RWPE1 (cell line): ENCODE data around the gene RMRP.
"Not testable (repeated sequence)": the region's sequence is repeated elsewhere in the genome, so short reads cannot be mapped to it uniquely, and the experiment has no call there.

Source experiments
- CTCF ChIA-PET: fragments of 350-600 bp; sonication (Branson Sonifier 250); formaldehyde crosslinking; extraction: SDS; loops from one replicate; lab custom pipeline; 2021; lab: Yijun Ruan, JAX
- POLR2A ChIA-PET: fragments of 400-600 bp; formaldehyde crosslinking; extraction: SDS; loops from one replicate; lab custom pipeline; 2020; ENCODE audit warnings: antibody characterized with exemption; ENCODE audit not compliant: low non-redundant PET; lab: Yijun Ruan, JAX
- DNase-seq: peaks from one replicate; pipeline ENCODE4 v3.0.0; 2012; ENCODE audit warnings: low spot score
- H3K27ac ChIP-seq: fragments of 450-650 bp; 2 replicates; pipeline ENCODE4 v1.5.1; 2017
- TF ChIP-seq, protein P1 (sequence below): fragments of 450-650 bp; conservative IDR thresholded peaks from 2 replicates; pipeline ENCODE4 v1.5.1; 2017; ENCODE audit warnings: low read depth, mild to moderate bottlenecking

The RMRP gene

GRCh38 chr9:35643046-35643445 is 14.8 kb downstream of the RMRP start:
- DNase-seq, result no peak
- TF ChIP-seq, protein P1, sequence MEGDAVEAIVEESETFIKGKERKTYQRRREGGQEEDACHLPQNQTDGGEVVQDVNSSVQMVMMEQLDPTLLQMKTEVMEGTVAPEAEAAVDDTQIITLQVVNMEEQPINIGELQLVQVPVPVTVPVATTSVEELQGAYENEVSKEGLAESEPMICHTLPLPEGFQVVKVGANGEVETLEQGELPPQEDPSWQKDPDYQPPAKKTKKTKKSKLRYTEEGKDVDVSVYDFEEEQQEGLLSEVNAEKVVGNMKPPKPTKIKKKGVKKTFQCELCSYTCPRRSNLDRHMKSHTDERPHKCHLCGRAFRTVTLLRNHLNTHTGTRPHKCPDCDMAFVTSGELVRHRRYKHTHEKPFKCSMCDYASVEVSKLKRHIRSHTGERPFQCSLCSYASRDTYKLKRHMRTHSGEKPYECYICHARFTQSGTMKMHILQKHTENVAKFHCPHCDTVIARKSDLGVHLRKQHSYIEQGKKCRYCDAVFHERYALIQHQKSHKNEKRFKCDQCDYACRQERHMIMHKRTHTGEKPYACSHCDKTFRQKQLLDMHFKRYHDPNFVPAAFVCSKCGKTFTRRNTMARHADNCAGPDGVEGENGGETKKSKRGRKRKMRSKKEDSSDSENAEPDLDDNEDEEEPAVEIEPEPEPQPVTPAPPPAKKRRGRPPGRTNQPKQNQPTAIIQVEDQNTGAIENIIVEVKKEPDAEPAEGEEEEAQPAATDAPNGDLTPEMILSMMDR, result no peak
- no peak overlapping the region for H3K27ac ChIP-seq
- ChIA-PET CTCF (no interaction called here), POLR2A (no interaction called here)

DNA sequence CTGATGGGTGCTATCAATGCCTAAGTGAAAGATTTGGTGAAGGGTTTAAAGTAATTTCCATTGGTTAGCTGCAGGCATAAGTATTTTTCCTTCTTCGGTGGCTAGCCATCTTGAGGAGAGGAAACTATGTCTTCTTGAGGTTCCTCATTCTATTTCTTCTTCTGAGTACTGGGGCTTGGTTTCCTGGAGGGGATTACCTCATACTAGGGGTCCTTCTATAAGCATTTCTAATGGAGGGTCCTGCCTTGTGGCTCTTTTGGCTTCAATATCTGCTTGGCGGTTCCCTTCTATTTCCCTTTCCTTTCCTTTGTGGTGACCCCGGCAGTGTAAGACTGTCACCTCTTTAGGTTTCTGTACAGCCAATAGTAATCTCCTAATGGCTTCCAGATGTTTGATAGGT is 16.3 kb downstream of the RMRP start:
- DNase-seq, H3K27ac ChIP-seq, POLR2A ChIA-PET, CTCF ChIA-PET: not testable (repeated sequence)

- H3K27ac ChIP-seq, DNase-seq, POLR2A ChIA-PET: not testable (repeated sequence)
- CTCF ChIA-PET, result interaction anchor here (0.7 kb wide), 1 partner anchor 389 kb away, joined by 3 read pairs; no protein-coding TSS in a partner anchor
These were observed 17.4 kb downstream of the RMRP start for GRCh38 chr9:35640431-35640830.

- TF ChIP-seq, protein P1, result no peak
- ChIA-PET CTCF (no interaction called here), POLR2A (no interaction called here)
- no peak overlapping the region for H3K27ac ChIP-seq
- no peak for DNase-seq
These were observed 18.2 kb downstream of the RMRP start for GRCh38 chr9:35639631-35640030.

DNA sequence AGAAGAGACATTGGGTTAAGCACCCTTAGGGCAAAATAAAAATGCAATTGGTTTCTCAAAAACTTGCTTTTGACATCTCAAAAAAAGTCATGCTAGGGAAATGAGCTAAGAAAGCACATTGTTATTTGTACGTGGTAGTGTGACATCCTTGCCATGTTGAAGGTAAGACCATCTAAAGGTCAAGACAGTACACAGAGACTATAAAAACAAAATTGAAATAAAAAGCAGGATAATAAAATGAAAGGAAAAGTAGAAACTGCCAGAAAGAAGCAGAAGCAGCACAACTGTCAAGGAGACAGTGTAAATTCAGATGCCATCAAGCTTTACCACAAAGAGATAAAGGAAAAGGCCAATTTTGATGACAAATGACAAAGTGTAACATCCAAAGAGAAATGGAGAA is 18.6 kb downstream of the RMRP start:
- DNase-seq, H3K27ac ChIP-seq, POLR2A ChIA-PET, CTCF ChIA-PET: not testable (repeated sequence)

GRCh38 chr9:35638751-35639150 is 19.1 kb downstream of the RMRP start:
- CTCF ChIA-PET, POLR2A ChIA-PET, DNase-seq, H3K27ac ChIP-seq: not testable (repeated sequence)

GRCh38 chr9:35637427-35637955 is 20.3 kb downstream of the RMRP start:
- H3K27ac ChIP-seq, DNase-seq, CTCF ChIA-PET, POLR2A ChIA-PET: not testable (repeated sequence)

GRCh38 chr9:35636877-35637246 is 21.0 kb downstream of the RMRP start:
- DNase-seq, H3K27ac ChIP-seq, POLR2A ChIA-PET: not testable (repeated sequence)
- CTCF ChIA-PET, result interaction anchor here (1.0 kb wide), 1 partner anchor 8 kb away, joined by 4 read pairs; no protein-coding TSS in a partner anchor

DNA sequence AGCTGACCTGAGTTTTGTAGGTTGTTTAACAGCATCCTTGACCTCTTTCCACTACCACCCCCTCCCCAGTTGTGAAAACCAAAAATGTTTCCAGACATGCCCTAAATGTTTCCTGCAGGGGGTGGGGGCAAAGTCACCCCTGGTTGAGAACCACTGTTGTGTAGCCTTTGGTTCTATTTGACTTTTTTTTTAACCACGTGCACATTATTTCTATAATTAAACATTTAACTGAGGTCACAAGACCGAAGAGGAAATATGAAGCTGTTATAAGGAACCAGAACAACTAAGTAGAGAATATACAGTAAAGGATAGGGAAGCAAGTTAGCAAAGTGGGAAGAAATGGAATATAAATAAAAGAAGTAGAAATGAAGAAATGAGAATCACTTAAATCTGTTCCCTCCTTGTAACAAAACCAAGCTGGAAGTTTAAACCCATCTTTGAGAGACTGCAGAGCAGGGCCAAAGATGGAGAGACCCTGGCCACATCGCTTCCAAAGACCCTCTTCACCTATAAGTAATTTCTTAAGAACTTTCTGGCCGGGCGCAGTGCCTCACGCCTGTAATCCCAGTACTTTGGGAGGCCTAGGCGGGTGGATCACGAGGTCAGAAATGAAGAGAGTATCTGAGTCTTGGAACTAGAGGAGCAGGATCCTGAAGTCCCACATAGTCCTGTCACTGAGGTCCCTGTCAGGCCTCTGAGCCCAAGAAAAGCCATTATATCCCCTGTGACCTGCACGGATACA is 21.5 kb downstream of the RMRP start:
- TF ChIP-seq, protein P1, result no peak
- no peak for DNase-seq
- H3K27ac ChIP-seq, result no peak overlapping the region
- ChIA-PET CTCF (interaction anchor here (0.9 to 1.0 kb wide), 2 partner anchors 9 to 33 kb away, joined by 3 to 4 read pairs; no protein-coding TSS in a partner anchor), POLR2A (no interaction called here)
